Tibial nerve (tissue), 4 donors: ENCODE results near the gene BDH2. TPM values are rescaled to one million over a fixed set of nuclear protein-coding genes. Genes with fewer than 3 reads are reported as not detected.

Experiments used
- DNase-seq, 2 donors: peaks; one replicate each; pipeline ENCODE4 v3.0.0-alpha.2; 2019; ENCODE audit warnings: low spot score in 2 of 2
- H3K27ac ChIP-seq, 4 donors: fragments of 200-600 bp; sonication (generic) in 3 of 4; one replicate each; pipeline ENCODE4 v1.5.1; 2017 to 2019; ENCODE audit warnings: mild to moderate bottlenecking in 1 of 4
- H3K27me3 ChIP-seq, 2 donors: fragments of 200-600 bp; sonication (generic) in 1 of 2; one replicate each; pipeline versions ENCODE4 v1.5.1 to v1.6.0; 2017 to 2019
- H3K36me3 ChIP-seq, 3 donors: fragments of 200-600 bp; sonication (generic); one replicate each; pipeline ENCODE4 v1.5.1; 2018 to 2019
- H3K4me1 ChIP-seq, 4 donors: fragments of 200-600 bp; sonication (generic) in 3 of 4; one replicate each; pipeline ENCODE4 v1.5.1; 2017 to 2019
- H3K4me3 ChIP-seq, 4 donors: fragments of 200-600 bp; sonication (generic) in 3 of 4; one replicate each; pipeline ENCODE4 v1.5.1; 2017 to 2019; ENCODE audit warnings: mild to moderate bottlenecking in 1 of 4, moderate library complexity in 1 of 4
- H3K9me3 ChIP-seq, 4 donors: fragments of 200-600 bp; sonication (generic) in 3 of 4; one replicate each; pipeline ENCODE4 v1.5.1; 2017 to 2019
- CTCF ChIP-seq, 5 experiments: fragments of 200-600 bp in 3 of 5; fragments of 450-650 bp in 2 of 5; sonication (generic) in 3 of 5; IDR thresholded peaks; one replicate each; pipeline ENCODE4 v1.5.1; 2016 to 2019; ENCODE audit warnings: antibody characterized with exemption in 5 of 5, mild to moderate bottlenecking in 3 of 5, moderate library complexity in 2 of 5
- EP300 ChIP-seq, 2 donors: sonication (generic); formaldehyde crosslinking; IDR thresholded peaks; one replicate each; pipeline ENCODE4 v1.6.1; 2017; ENCODE audit warnings: antibody characterized with exemption in 2 of 2, mild to moderate bottlenecking in 1 of 2
- POLR2A ChIP-seq, 2 donors: fragments of 450-650 bp; IDR thresholded peaks; one replicate each; pipeline ENCODE4 v1.6.1; 2017; ENCODE audit warnings: antibody characterized with exemption in 2 of 2, mild to moderate bottlenecking in 2 of 2, moderate library complexity in 2 of 2
- WGBS, 2 donors: methylation state at CpG; one replicate each; pipeline ENCODE4 v1.1.5; 2018; 5-methylcytosine and 5-hydroxymethylcytosine counted together
- total RNA-seq, 4 donors: library from RNA; depleted of rRNA; stranded (reverse); fragments of >200 nt; gene quantifications; one replicate each; pipeline ENCODE4 v1.1.0, GENCODE V29; 2016

BDH2 gene
- total RNA-seq, 4 donors from 2014 or later: 35.7 to 95.3 (median 72.4) TPM

GRCh38 chr4:103086551-103086950 lies 13.1 kb downstream of the BDH2 start:
- TF ChIP-seq EP300 (IDR thresholded peaks at IDR 0.05) (no peak), POLR2A (IDR thresholded peaks at IDR 0.05) (no peak), CTCF (IDR thresholded peaks at IDR 0.05) (no peak)
- DNase-seq: no peak
- peaks cover 0 to 1% (median 0%) of the 10 kb centered on the region in 4 donors for H3K4me1 ChIP-seq
- H3K27me3 ChIP-seq: no peaks in the 10 kb centered on the region
- H3K9me3 ChIP-seq: no peaks in the 10 kb centered on the region
- no peak overlapping the region for H3K4me3 ChIP-seq
- H3K27ac ChIP-seq: no peak overlapping the region
- 65 to 71% methylated on average over 1 of the region's 1 CpG for WGBS, 2 donors
- H3K36me3 ChIP-seq: peaks cover 0 to 87% (median 11%) of the 10 kb centered on the region in 3 donors

DNA sequence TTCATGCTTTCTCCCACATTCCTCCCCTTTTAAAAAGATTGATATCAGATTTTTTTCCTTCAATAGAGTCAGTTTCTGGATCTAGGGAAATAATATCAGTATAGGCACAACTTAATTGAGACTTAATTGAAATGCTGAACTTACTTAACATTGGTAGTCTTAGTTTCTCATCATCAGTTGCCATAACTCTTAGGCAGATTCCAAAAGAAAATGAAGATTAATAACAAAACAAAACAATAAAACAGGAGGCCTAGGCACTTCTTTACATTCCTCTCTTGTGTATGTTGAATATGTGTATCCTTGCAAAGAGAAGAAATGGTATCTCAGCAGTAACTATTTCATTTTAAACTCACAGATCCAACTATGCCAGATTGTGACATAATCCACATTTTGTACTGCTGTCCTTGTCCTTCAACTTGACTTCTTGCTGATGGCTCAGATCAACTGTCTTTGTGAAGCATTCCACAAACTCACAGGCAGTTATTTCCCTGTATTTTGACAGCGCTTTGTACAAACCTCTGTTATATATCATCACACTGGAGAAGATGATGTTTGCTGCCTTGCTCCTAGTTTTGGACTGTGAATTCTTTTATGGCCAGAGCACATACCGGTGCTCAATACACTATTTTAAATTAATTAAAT lies 14.0 kb downstream of the BDH2 start:
- no peak for TF ChIP-seq CTCF (IDR thresholded peaks at IDR 0.05)
- no peak for TF ChIP-seq POLR2A (IDR thresholded peaks at IDR 0.05)
- no peak for TF ChIP-seq EP300 (IDR thresholded peaks at IDR 0.05)
- WGBS, 2 donors: 94 to 96% methylated on average over 2 of the region's 2 CpGs
- Histone ChIP-seq H3K27me3 (no peaks in the 10 kb centered on the region), H3K27ac (no peak overlapping the region), H3K4me3 (no peak overlapping the region), H3K4me1 (no peaks in the 10 kb centered on the region), H3K36me3 (peaks cover 0 to 88% (median 11%) of the 10 kb centered on the region in 3 donors), H3K9me3 (no peaks in the 10 kb centered on the region)
- no peak for DNase-seq

DNA sequence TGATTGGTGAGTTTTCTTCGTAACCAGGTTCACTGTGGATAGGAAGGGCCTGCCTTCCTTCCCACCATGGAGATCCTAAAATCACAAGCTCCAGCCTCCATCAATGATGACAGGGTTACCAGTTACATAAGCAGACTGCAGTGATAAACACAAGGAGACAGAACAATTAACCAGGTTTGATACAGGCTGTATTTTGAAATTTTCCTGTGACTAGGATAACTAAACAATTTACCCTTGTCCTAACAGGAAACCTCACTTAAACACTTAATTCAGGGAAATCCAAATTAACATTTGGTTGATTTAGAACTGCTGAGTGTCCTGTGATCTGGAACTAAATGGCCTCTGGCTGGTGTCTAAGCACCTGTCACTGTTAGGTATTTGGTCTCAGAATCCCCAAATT lies 20.0 kb downstream of the BDH2 start:
- Histone ChIP-seq H3K9me3 (no peaks in the 10 kb centered on the region), H3K4me3 (no peak overlapping the region), H3K36me3 (peaks cover 0 to 42% (median 0%) of the 10 kb centered on the region in 3 donors), H3K27me3 (no peaks in the 10 kb centered on the region), H3K4me1 (peaks cover 0 to 21% (median 15%) of the 10 kb centered on the region in 4 donors), H3K27ac (no peak overlapping the region)
- WGBS, 2 donors: 97% methylated on average over 1 of the region's 1 CpG
- no peak for TF ChIP-seq EP300 (IDR thresholded peaks at IDR 0.05)
- TF ChIP-seq CTCF (IDR thresholded peaks at IDR 0.05): no peak
- no peak for TF ChIP-seq POLR2A (IDR thresholded peaks at IDR 0.05)
- no peak for DNase-seq

GRCh38 chr4:103076747-103077347 lies 22.8 kb downstream of the BDH2 start, which contains the start of gene SLC9B2:
Gene SLC9B2 (minus strand): TSS chr4:103076761. CDS start chr4:103067550, 9,211 bp downstream.
- 22 to 23% methylated on average over 21 of the region's 21 CpGs for WGBS, 2 donors
- no peaks in the 10 kb centered on the region for H3K27me3 ChIP-seq

More at GRCh38 chr4:103076747-103077347, 22.8 kb downstream of the BDH2 start, which contains the start of gene SLC9B2:
- no peak for DNase-seq
- Histone ChIP-seq H3K4me3 (peak within 1 kb of the TSS; percentile 68 to 91 (median 86)), H3K27ac (peak within 1 kb of the TSS; percentile 62 to 93 (median 86)), H3K9me3 (no peaks in the 10 kb centered on the region), H3K4me1 (peaks cover 0 to 29% (median 15%) of the 10 kb centered on the region in 4 donors), H3K36me3 (peaks cover 0 to 27% (median 0%) of the 10 kb centered on the region in 3 donors)
- TF ChIP-seq EP300 (IDR thresholded peaks at IDR 0.05): no peak
- TF ChIP-seq POLR2A (IDR thresholded peaks at IDR 0.05): no peak
- no peak for TF ChIP-seq CTCF (IDR thresholded peaks at IDR 0.05)
